D721Med (cell line): ENCODE results near the gene ZFP36L2.

ENCODE experiments used
- DNase-seq: peaks from one replicate; pipeline ENCODE4 v3.0.0; 2011; ENCODE audit warnings: low spot score; ENCODE audit not compliant: insufficient read length
- FAIRE-seq: peaks from 2 replicates; lab custom pipeline; 2011; peaks lifted over from hg19 to GRCh38; lab: Jason Lieb, UNC
- TF ChIP-seq, protein P1 (sequence below): IDR thresholded peaks from 2 replicates; pipeline ENCODE4 v1.5.1; 2012; ENCODE audit warnings: mild to moderate bottlenecking, control low read depth; ENCODE audit not compliant: insufficient read depth; ENCODE audit errors: missing control alignments

ZFP36L2 gene

DNA sequence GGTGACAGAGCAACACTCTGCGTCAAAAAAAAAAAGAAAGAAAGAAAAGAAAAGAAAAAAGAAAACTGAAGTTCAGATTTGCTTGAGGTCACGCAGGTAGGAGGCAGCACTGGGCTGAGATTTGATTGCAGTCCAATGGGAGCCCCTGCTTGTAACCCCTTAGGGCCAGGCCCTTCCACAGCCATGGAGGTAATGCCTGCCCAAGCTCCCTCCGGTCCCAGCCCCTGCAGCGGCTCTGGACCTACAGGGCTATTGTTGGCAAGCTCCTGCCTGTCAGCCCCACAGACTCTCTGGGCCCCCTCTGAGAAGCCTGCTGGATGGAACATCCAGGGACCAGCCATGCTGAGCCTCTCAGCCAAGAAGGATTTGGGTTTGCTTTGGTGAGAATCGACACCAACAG is 12.2 kb downstream of the ZFP36L2 start:
- FAIRE-seq: no peak

DNA sequence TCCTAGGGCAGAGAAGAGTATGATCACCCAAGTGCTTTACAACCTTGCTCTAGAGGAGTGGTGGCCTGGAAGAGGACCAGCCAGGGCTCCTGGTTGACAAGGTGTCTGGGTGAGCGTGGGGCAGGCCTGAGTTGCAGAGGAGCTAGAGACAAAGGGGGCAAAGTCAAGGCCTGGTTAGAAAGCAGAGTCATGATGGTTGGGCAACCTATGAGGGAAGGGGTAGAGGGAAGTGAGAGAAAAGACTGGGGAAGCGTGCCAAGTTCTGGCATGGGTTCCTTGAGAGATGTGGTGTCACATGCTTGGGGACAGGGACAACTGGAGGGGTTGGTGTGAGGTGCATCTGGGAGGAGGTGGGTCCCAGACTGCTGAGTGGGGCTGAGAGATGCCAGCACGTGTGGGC is 13.5 kb downstream of the ZFP36L2 start:
- TF ChIP-seq, protein P1, sequence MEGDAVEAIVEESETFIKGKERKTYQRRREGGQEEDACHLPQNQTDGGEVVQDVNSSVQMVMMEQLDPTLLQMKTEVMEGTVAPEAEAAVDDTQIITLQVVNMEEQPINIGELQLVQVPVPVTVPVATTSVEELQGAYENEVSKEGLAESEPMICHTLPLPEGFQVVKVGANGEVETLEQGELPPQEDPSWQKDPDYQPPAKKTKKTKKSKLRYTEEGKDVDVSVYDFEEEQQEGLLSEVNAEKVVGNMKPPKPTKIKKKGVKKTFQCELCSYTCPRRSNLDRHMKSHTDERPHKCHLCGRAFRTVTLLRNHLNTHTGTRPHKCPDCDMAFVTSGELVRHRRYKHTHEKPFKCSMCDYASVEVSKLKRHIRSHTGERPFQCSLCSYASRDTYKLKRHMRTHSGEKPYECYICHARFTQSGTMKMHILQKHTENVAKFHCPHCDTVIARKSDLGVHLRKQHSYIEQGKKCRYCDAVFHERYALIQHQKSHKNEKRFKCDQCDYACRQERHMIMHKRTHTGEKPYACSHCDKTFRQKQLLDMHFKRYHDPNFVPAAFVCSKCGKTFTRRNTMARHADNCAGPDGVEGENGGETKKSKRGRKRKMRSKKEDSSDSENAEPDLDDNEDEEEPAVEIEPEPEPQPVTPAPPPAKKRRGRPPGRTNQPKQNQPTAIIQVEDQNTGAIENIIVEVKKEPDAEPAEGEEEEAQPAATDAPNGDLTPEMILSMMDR: no peak
- DNase-seq (no peak), FAIRE-seq (no peak)

More for the DNA sequence above, 12.2 kb downstream of the ZFP36L2 start:
- no peak for DNase-seq
- TF ChIP-seq, protein P1: no peak

- no peak for DNase-seq
- TF ChIP-seq, protein P1: no peak
- no peak for FAIRE-seq
Observed at GRCh38 chr2:43212216-43212835, 14.1 kb downstream of the ZFP36L2 start.

- TF ChIP-seq, protein P1: no peak
- FAIRE-seq: no peak
- DNase-seq: no peak
Observed at GRCh38 chr2:43210467-43211303, 15.7 kb downstream of the ZFP36L2 start.

DNA sequence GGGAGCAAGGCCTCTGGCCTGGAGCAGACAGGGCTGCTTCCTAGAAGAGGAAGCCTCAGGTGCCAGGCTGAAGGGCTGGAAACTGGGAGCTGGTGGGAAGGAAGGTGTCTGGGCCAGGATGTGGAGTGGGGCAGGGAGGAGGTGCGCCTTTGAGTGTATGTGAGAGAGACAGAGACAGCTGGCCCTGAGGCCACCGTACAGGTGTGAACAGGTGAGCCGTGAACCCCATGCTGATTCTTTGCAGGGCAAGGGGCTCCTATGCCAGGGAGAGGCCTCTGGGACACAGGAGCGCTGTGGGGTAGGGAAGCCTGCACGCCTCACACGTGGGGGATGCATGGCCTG is 16.3 kb downstream of the ZFP36L2 start:
- TF ChIP-seq, protein P1: no peak
- DNase-seq (no peak), FAIRE-seq (no peak)

DNA sequence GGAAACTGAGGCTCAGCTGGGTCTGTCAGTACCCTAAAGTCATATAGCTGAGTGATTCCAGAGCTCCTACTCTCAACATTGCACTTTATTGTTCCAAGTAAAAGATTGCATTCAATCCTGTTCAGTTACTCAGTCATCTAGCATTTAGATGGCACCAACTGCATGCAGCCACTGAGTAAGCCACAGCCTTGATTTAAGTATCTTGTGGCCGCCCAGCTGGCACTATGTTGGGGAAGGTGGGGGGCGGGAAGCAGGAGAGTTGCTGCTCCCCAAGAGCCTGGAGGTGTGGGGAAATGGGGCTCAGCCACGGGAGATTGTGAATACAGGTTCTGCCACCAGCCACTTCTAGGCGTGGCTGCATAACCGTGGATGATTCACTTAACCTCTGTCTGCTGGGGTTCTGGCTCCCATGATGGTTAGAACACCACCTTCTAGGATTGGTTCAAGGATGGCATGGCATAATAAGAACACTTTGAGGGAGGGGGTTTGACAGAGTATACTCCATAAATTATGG is 17.1 kb downstream of the ZFP36L2 start:
- DNase-seq (no peak), FAIRE-seq (no peak)
- TF ChIP-seq, protein P1: no peak
